NCI-H2107 (cell line): ENCODE results near the gene LPO.

Source experiments
- DNase-seq: peaks from one replicate; lab custom pipeline; 2025; lab: John Stamatoyannopoulos, UW

LPO gene

DNA sequence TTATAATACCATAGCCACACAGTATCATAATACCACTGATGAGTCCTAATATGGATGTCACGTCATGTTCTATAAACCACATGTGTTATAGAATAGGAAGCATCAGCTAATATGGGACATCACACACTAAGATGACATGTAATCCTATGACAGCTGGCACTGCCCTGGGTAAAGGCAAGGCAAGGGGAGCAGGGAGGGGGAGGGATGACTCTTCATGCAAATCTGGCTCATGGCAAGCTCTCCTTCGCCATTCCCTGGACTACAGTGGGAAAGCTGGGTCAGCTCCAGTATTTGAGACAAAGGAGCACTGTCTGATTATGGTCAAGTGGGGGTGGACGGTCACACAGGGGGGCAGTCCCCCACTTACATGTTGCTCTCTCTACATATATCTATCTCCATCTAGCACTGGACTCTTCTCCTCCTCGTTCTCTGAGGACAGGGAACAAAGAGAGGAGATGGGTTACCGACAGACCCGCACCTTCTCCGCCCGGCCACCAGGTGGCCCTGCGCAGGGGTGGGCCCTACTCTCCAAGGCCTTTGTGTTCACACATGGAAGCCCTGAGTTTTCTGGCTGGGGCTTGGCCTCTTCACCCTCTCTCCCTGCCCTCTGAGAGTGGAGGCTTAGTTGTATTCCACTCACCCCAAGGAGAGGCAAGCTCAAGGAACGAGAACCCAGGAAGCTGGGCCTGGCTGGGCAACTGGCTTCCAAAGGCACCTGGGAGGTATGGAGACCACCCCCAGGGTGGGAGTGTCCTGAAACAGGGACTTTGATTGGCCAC lies 65.8 kb downstream of the LPO start:
- DNase-seq: no peak

DNA sequence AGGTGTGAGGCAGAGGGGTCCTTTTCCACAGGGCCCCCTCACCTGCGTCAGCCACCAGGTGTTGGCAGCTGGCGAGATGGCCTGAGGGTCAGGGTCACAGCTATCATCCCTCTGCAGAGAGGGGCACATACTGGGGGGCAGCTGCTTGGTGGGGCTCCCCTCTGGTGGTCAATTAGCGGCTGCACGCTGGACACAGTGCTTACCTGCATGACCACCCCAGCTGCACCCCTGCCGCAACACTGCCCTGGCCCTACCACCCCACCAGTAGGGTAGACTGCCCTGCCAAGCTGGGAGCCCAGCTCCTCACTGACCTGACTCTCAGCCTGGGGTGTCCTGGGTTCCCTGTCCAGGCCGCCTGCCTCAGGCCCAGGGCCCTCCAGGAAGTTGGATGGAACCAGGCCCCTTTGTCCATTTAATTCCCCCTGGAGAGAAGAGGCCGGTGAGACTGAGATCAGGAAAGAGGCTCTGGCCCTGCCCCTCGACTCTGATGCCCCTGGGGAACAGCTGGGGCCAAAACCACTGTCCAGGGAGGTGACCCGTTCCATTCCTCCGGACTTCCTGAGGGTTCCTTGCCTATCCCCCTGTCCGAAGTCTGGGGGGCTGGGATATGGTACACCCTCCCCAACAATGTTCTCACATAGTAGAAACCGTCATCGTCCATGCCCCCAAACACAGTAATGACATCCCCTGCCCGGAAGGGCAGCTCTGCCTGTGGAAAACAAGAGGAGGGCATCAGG lies 66.5 kb downstream of the LPO start:
- DNase-seq: no peak

- DNase-seq: no peak
Measured at GRCh38 chr17:58305626-58306025, 67.2 kb downstream of the LPO start.

DNA sequence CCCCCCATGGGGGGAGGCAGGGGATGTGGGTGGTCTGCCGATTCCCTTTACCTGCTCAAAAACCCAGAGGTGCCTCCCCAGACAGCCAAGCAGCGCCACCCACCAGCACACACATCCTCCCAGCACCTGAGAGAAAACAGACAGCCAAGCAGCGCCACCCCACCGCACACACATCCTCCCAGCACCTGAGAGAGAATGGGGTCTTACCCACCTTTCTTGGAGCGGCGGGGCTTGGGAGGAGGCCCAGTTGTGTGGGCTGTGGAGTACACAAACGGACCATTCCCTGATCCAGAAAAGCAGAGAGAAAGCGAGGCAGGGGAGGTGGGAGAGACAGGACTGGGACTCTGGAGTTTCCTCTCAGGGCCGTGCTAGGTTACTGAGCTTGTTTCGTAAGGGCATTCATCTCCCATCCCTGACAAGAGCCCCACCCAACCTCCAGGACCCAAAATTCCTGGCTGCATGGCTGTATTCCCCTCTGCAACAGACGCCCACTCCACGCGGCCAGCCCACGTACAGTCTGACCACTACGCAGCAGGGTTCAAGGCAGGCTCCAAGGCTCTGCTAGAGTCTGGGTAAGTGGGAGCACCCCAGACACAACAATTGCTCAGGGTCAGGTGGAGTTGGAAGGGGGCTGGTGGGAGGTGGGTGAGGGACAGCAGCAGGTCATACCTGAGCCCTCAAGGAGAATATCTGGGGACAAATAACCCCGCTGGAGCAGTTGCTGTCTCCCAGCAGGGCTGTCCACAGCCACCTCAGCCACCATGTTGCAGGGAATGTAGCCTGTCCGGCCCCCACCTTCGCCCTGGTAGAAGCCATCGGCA lies 68.0 kb downstream of the LPO start:
- no peak for DNase-seq

- no peak for DNase-seq
Measured at GRCh38 chr17:58307468-58308172, 69.2 kb downstream of the LPO start.

DNA sequence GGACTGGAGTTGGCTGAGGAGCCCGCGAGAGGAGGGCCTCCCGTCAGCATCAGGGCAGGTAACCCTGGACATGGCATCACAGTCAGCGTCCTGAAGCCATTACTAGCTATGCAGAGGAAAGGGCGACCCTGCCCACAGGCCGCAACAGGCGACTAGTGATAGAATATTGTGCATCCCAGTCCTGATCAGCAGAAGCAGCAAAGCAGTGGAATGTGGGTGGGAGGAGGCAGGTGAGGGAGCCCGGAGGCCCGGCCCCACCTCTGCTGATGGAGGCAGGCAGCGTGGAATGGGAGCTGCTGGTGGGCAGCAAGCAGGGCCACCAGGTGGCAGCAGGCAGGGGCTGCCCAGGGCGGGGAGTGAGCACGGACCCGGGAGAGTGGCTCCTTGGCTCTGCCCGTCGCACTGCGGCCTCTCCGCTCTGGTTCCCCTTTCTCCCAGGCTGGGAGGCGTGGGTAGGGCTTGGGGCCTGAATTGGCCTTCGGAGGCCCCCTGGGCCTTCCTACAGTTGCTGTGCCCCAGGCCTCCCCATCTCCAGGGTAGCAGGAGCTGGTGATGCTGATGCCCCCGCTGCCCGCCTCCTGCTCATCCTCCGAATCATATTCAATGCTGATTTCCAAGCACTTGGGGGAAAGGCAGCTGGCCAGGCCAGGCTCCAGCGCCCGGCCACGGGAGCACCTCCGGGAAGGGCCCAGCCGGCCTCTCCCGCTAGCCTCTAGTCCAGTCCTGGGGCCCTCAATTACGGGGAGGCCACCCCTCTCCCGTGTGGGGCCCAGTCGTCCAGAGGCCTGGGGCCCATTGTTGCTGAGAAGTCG lies 70.0 kb downstream of the LPO start:
- DNase-seq: no peak

DNA sequence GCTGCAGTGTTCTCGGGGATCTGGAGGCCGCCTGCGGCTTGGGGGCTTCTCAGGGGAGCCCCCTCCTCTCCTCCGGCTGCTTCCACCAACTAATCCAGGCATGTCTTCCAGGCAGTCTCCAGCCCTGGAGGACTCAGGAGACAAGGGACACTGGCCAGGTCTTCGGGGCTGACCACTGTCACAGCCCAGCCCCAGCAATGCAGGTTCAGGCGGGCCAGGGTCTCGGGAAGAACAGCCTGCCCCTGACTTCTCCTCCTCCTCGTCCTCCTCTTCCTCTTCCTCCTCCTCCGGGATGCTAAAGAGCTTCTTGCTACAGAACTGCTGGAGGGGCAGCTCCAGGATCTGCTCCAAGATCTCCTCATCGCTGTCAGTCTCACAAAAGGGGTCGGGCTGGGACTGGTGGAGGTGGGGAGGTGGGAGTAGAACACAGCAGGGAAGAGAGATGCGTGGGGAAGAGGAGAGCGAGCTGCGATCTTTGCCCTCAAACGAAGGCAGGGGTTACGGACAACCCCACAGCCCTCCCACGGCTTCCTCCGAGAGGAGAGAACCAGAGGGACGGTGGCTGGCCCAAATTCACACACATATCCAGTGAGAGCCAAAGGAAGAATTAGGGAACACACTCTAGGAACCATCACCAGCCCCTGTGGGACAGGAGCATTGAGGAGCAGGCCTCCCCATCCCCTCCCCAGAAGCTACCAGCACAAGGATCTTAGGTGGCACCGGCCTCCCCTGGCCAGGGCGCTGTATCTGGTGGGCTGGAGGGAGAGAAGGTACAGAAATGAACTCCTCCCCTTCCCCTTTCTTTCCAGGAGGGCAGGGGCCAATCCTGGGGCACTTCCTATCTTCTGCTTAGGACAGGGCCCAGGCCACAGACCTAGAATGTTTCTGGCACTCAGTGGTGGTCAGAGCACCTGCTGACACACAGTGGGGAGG lies 70.9 kb downstream of the LPO start:
- DNase-seq: no peak

DNA sequence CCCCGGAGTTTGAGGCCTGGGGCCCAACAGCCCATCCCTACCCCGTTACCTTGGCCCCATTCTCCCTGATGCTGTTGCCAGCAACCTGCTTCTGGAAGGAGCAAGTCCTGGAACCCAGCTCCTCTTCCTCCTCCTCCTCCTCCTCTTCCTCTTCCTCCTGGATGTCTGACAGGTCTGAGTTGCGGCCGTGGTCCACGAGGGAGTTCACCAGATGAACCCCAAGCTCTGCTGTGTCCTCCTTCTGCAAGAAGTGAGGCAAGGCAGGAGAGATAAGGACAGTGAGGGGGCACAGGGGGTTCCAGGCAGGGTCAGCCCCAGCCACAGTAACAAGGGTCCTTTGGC lies 71.5 kb downstream of the LPO start:
- no peak for DNase-seq

GRCh38 chr17:58310511-58311428 lies 72.4 kb downstream of the LPO start:
- DNase-seq: no peak

GRCh38 chr17:58311429-58311894 lies 73.1 kb downstream of the LPO start:
- DNase-seq: no peak

- no peak for DNase-seq
Measured at GRCh38 chr17:58312021-58312630, 73.7 kb downstream of the LPO start.

- no peak for DNase-seq
Measured at GRCh38 chr17:58312829-58313228, 74.4 kb downstream of the LPO start.

DNA sequence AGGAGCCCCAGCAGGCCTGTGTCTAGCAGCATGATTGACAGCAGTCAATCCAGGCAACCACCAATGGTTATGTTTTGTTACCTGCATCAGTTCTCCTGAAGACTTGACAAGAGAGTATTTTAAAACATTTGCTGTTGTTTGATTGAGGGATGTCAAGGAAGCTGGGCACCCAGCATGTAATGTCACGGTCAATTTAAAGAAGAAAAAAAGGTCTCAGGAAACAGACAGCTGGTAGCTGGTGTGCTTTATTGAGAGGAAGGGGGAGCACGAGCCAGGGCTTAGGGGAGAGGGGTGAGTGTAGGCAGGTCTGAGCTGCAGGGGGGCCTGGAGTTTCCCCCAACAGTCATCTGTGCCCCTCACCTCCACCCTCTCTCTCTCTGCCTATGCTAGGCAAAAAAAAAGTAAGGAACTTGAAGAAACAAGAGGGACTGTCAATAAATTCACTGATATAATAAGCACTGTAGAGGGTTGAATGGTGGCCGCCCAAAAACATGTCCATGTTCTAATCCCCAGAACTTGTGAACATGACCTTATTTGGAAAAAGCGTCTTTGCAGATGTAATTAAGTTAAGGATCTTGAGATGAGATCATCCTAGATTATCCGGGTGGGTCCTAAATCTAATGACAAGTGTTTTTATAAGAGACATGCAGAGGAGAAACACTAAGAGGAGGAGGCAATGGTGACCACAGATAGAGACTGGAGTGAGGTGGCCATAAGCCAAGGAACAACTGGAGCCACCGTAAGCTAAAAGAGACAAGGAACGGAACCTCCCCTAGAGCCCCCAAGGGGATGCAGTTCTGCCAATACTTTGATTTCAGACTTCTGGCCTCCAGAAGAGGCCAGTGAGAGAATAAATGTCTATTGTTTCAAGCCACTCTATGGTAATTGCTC lies 75.7 kb downstream of the LPO start:
- DNase-seq: no peak

DNA sequence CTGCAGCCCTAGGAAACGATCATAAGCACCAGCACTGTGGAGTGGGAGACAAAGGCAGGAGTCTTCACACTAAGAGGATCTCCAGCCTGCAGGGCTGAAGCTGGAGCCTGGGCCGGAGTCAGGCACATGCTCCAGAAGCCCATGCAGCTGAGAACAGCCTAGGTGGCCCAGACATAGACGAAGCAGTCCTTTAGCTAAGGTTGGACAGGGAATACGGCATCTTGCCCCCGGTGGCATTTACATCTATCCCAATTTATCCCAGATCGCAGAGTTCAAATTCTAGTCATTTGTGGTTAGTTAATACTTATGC lies 76.3 kb downstream of the LPO start:
- no peak for DNase-seq

GRCh38 chr17:58315281-58315711 lies 76.9 kb downstream of the LPO start:
- DNase-seq: no peak

GRCh38 chr17:58315750-58316149 lies 77.4 kb downstream of the LPO start:
- no peak for DNase-seq

GRCh38 chr17:58316260-58316960 lies 78.0 kb downstream of the LPO start:
- no peak for DNase-seq
